ENCODE data around the gene PNPLA8. TPM values are rescaled to one million over a fixed set of nuclear protein-coding genes. Genes with fewer than 3 reads are reported as not detected.
A peak's percentile ranks its signal among the peaks of the same experiment; 100 is the strongest.

Gene PNPLA8
- total and polyA plus RNA-seq, 2 of the 4 experiments (the other 2 are of a cell fraction) = 7.0 to 14.5 TPM

- DNase-seq (no peak), ATAC-seq (ENCODE audit: low read depth) (no peak)
- peak overlapping the region; percentile 28 for H2BK120ac ChIP-seq (ENCODE audit: low read depth, low read length)
- peaks cover 1% of the 10 kb centered on the region; the same call in 1 of the 2 replicates for H3K36me3 ChIP-seq (ENCODE audit: control insufficient read depth, insufficient read depth, low read length)
- peak overlapping the region; percentile 94 for H3K14ac ChIP-seq (replicated peaks; ENCODE audit: low read depth, low read length)
- peak overlapping the region; percentile 96 for H2AFZ ChIP-seq (replicated peaks; ENCODE audit: low read length, poor library complexity)
- H4K5ac ChIP-seq (ENCODE audit: low read depth, low read length) = peak overlapping the region; percentile 91
- BruUV-seq (replicated peaks) = TSS peak; percentile 44
- 0 out of 2 replicates have a peak, but pooled peaks cover 1% of the 10 kb centered on the region for H3K4me1 ChIP-seq (ENCODE audit: control insufficient read depth, insufficient read depth, low read length)
- no peaks in the 10 kb centered on the region for H3K27me3 ChIP-seq (ENCODE audit: control insufficient read depth, insufficient read depth, low read length)
- peak overlapping the region; percentile 76 for H3K4me2 ChIP-seq (ENCODE audit: low read depth, low read length)
- POLR2A ChIA-PET (ENCODE audit: unreplicated experiment) = no interaction called here
- peak overlapping the region; percentile 94 for H3K9ac ChIP-seq (ENCODE audit: low read depth, low read length)
- in situ Hi-C loops (cut with MboI; ENCODE audit: low sequenced_read_pairs) (no loop called here), dilution Hi-C loops (cut with HindIII; ENCODE audit: low sequenced_read_pairs, unreplicated experiment) (no loop called here), intact Hi-C loops (cut with micrococcal nuclease) (no loop called here)
- peak overlapping the region; percentile 91 for H3K56ac ChIP-seq (ENCODE audit: extremely low read depth, insufficient read depth, low read length)
- H4K8ac ChIP-seq (ENCODE audit: low read depth in 2 of 2, low read length in 2 of 2) = peak overlapping the region; percentile 77 to 95
- H3K4ac ChIP-seq (ENCODE audit: low read depth, low read length) = peak overlapping the region; percentile 92
- H2BK15ac ChIP-seq (ENCODE audit: low read depth, low read length) = no peak overlapping the region
- no peaks in the 10 kb centered on the region for H3K9me1 ChIP-seq (ENCODE audit: insufficient read depth, low read length)
- TF ChIP-seq, protein P1, sequence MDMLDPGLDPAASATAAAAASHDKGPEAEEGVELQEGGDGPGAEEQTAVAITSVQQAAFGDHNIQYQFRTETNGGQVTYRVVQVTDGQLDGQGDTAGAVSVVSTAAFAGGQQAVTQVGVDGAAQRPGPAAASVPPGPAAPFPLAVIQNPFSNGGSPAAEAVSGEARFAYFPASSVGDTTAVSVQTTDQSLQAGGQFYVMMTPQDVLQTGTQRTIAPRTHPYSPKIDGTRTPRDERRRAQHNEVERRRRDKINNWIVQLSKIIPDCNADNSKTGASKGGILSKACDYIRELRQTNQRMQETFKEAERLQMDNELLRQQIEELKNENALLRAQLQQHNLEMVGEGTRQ (IDR thresholded peaks at IDR 0.05; ENCODE audit: low read depth, low read length) = 0 out of 2 replicates have a peak, but pooled peaks have one; percentile 4
- no peak for TF ChIP-seq RCOR1 (IDR thresholded peaks at IDR 0.05; ENCODE audit: insufficient replicate concordance, low read length)
- peak overlapping the region; percentile 85 for H2BK5ac ChIP-seq (ENCODE audit: low read depth, low read length, poor library complexity, severe bottlenecking)
- H4K20me1 ChIP-seq (ENCODE audit: insufficient read depth, low read length) = no peaks in the 10 kb centered on the region
- CTCF ChIA-PET = no interaction called here
- 0% methylated on average over 3 of the region's 24 CpGs; no CpG with 5 or more reads in 1 of the 2 experiments for WGBS, 2 experiments (ENCODE audit: extremely low coverage in 2 of 2, insufficient read length in 1 of 2)
- no peak overlapping the region for H2BK20ac ChIP-seq (ENCODE audit: low read depth, low read length)
- peak overlapping the region; percentile 81 for H2AK5ac ChIP-seq (ENCODE audit: low read depth, low read length)
- peak overlapping the region; percentile 93 for H3K27ac ChIP-seq (ENCODE audit: insufficient read depth, low read length)
- peak overlapping the region; percentile 66 for H4K91ac ChIP-seq (ENCODE audit: insufficient read depth, low read depth, low read length)
- H2AK9ac ChIP-seq (replicated peaks; ENCODE audit: low read depth, low read length, poor library complexity) = peak overlapping the region; percentile 94
- H3K9me3 ChIP-seq (ENCODE audit: control insufficient read depth, insufficient read depth, low read length) = no peaks in the 10 kb centered on the region
- peak overlapping the region; percentile 43 for H3K18ac ChIP-seq (ENCODE audit: low read depth, low read length)
- H3K23ac ChIP-seq (ENCODE audit: low read depth, low read length) = peak overlapping the region; percentile 49
- peak overlapping the region; percentile 79 for H3K4me3 ChIP-seq (ENCODE audit: insufficient read depth, low read depth, low read length)
- peaks cover 11 to 22% of the 10 kb centered on the region in 2 experiments; a peak in 3 of 4 replicates for H3K79me1 ChIP-seq (ENCODE audit: low read depth in 1 of 2, low read length in 2 of 2)
These were observed 43.0 kb upstream of the PNPLA8 start for GRCh38 chr7:108568801-108569380.

All from IMR-90 (cell line).